H9 (cell line): ENCODE data around the gene MRPL54. TPM values are rescaled to one million over a fixed set of nuclear protein-coding genes. Genes with fewer than 3 reads are reported as not detected.
A peak's percentile ranks its signal among the peaks of the same experiment; 100 is the strongest.

Source experiments
- DNase-seq: peaks from one replicate; pipeline ENCODE4 v3.0.0-alpha.2; 2017
- H2AFZ ChIP-seq: one replicate; pipeline ENCODE4 v1.6.1; 2013; ENCODE audit warnings: mild to moderate bottlenecking, low read length, control low read depth, moderate library complexity
- H2AK5ac ChIP-seq: 2 replicates; pipeline ENCODE4 v1.6.1; 2013; ENCODE audit warnings: low read length, control low read depth, mixed read lengths; ENCODE audit not compliant: insufficient read length
- H2BK120ac ChIP-seq: one replicate; pipeline ENCODE4 v1.6.1; 2013; ENCODE audit warnings: low read depth, mild to moderate bottlenecking, low read length, control low read depth, inconsistent platforms; ENCODE audit not compliant: poor library complexity, severe bottlenecking
- H2BK12ac ChIP-seq: 2 replicates; pipeline ENCODE4 v1.6.1; 2013; ENCODE audit warnings: low read length, control low read depth, mixed read lengths, low read depth; ENCODE audit not compliant: insufficient read length
- H2BK15ac ChIP-seq: 2 replicates; pipeline ENCODE4 v1.6.1; 2013; ENCODE audit warnings: low read depth, low read length, control low read depth
- H2BK20ac ChIP-seq: one replicate; pipeline ENCODE4 v1.6.1; 2013; ENCODE audit warnings: low read depth, mild to moderate bottlenecking, low read length, control low read depth, inconsistent platforms; ENCODE audit not compliant: poor library complexity, severe bottlenecking
- H2BK5ac ChIP-seq: 2 replicates; pipeline ENCODE4 v1.6.1; 2013; ENCODE audit warnings: low read length, control low read depth, mixed read lengths; ENCODE audit not compliant: insufficient read length
- H3K14ac ChIP-seq: 2 replicates; pipeline ENCODE4 v1.6.1; 2013; ENCODE audit warnings: low read length, control low read depth; ENCODE audit not compliant: insufficient read depth
- H3K18ac ChIP-seq: 2 replicates; pipeline ENCODE4 v1.6.1; 2013; ENCODE audit warnings: low read depth, mild to moderate bottlenecking, mixed read lengths, low read length, control low read depth; ENCODE audit not compliant: insufficient read length
- H3K23ac ChIP-seq: 2 replicates; pipeline ENCODE4 v1.6.1; 2013; ENCODE audit warnings: low read length, control low read depth, mixed read lengths, low read depth; ENCODE audit not compliant: insufficient read length
- H3K23me2 ChIP-seq: 2 replicates; pipeline ENCODE4 v1.6.1; 2013; ENCODE audit warnings: low read depth, mild to moderate bottlenecking, mixed read lengths, low read length, control low read depth; ENCODE audit not compliant: insufficient read length, poor library complexity, severe bottlenecking
- H3K27ac ChIP-seq: 2 replicates; pipeline ENCODE4 v1.5.1; 2013; ENCODE audit warnings: low read length, control low read depth, mixed read lengths, low read depth; ENCODE audit not compliant: insufficient read length
- H3K27me3 ChIP-seq: 2 replicates; pipeline ENCODE4 v1.6.1; 2013; ENCODE audit warnings: low read length, control low read depth, inconsistent platforms; ENCODE audit not compliant: insufficient read depth
- H3K4ac ChIP-seq: 2 replicates; pipeline ENCODE4 v1.6.1; 2013; ENCODE audit warnings: low read depth, mild to moderate bottlenecking, control low read depth, inconsistent platforms, low read length, moderate library complexity
- H3K4me1 ChIP-seq: 2 replicates; pipeline ENCODE4 v1.6.1; 2013; ENCODE audit warnings: low read length, control low read depth, inconsistent platforms; ENCODE audit not compliant: insufficient read depth
- H3K4me2 ChIP-seq: 2 replicates; pipeline ENCODE4 v1.6.1; 2013; ENCODE audit warnings: low read length, control low read depth, mixed read lengths; ENCODE audit not compliant: insufficient read length, insufficient read depth
- H3K56ac ChIP-seq: 2 replicates; pipeline ENCODE4 v1.6.1; 2013; ENCODE audit warnings: low read depth, mild to moderate bottlenecking, mixed read lengths, low read length, control low read depth; ENCODE audit not compliant: insufficient read length
- H3K79me1 ChIP-seq: 2 replicates; pipeline ENCODE4 v1.6.1; 2013; ENCODE audit warnings: low read depth, mild to moderate bottlenecking, moderate library complexity, low read length, control low read depth, inconsistent platforms; ENCODE audit not compliant: insufficient read depth, poor library complexity, severe bottlenecking
- H3K79me2 ChIP-seq: 2 replicates; pipeline ENCODE4 v1.6.1; 2013; ENCODE audit warnings: low read length, control low read depth, inconsistent platforms; ENCODE audit not compliant: insufficient read depth
- H3K9ac ChIP-seq: 2 replicates; pipeline ENCODE4 v1.6.1; 2013; ENCODE audit warnings: low read length, control low read depth, mixed read lengths; ENCODE audit not compliant: insufficient read length; ENCODE audit errors: extremely low read depth
- H3K9me3 ChIP-seq: one replicate; pipeline ENCODE4 v1.6.1; 2013; ENCODE audit warnings: low read depth, low read length, inconsistent platforms; ENCODE audit not compliant: control insufficient read depth
- H3T11ph ChIP-seq: one replicate; pipeline ENCODE4 v1.6.1; 2013; ENCODE audit warnings: mild to moderate bottlenecking, low read length, control low read depth, inconsistent platforms
- H4K20me1 ChIP-seq: one replicate; pipeline ENCODE4 v1.6.1; 2013; ENCODE audit not compliant: control insufficient read depth, insufficient read length, insufficient read depth
- H4K5ac ChIP-seq: 2 replicates; pipeline ENCODE4 v1.6.1; 2013; ENCODE audit warnings: low read depth, mild to moderate bottlenecking, mixed read lengths, low read length, control low read depth; ENCODE audit not compliant: insufficient read length
- H4K8ac ChIP-seq: replicated peaks from 2 replicates; pipeline ENCODE4 v1.6.1; 2013; ENCODE audit warnings: low read length, control low read depth, mixed read lengths, low read depth; ENCODE audit not compliant: insufficient read length
- H4K91ac ChIP-seq: 2 replicates; pipeline ENCODE4 v1.6.1; 2013; ENCODE audit warnings: low read depth, mild to moderate bottlenecking, moderate library complexity, mixed read lengths, low read length, control low read depth; ENCODE audit not compliant: insufficient read length
- H3K27ac Mint-ChIP-seq, 3 experiments: 2 replicates in 2 of 3; 3 replicates in 1 of 3; pipeline ENCODE4 v1.8.0; 2020 to 2021; ENCODE audit warnings: mixed read lengths in 3 of 3, mild to moderate bottlenecking in 1 of 3, moderate library complexity in 1 of 3
- H3K27me3 Mint-ChIP-seq: 2 replicates; pipeline ENCODE4 v1.8.0; 2021; ENCODE audit warnings: low read depth, mild to moderate bottlenecking, moderate library complexity, mixed read lengths
- H3K36me3 Mint-ChIP-seq, 3 experiments: 2 replicates in 2 of 3; 3 replicates in 1 of 3; pipeline ENCODE4 v1.8.0; 2020 to 2021; ENCODE audit warnings: low read depth in 3 of 3, mixed read lengths in 3 of 3; ENCODE audit not compliant: insufficient read depth in 1 of 3
- H3K4me1 Mint-ChIP-seq, 2 experiments: 2 replicates each; pipeline ENCODE4 v1.8.0; 2020; ENCODE audit warnings: mixed read lengths in 2 of 2
- H3K4me3 Mint-ChIP-seq, 2 experiments: 2 replicates in 1 of 2; 3 replicates in 1 of 2; pipeline ENCODE4 v1.8.0; 2020 to 2021; ENCODE audit warnings: mild to moderate bottlenecking in 2 of 2, mixed read lengths in 2 of 2, moderate library complexity in 1 of 2
- H3K9me3 Mint-ChIP-seq, 2 experiments: 2 replicates in 1 of 2; 3 replicates in 1 of 2; pipeline ENCODE4 v1.8.0; 2020; ENCODE audit warnings: mild to moderate bottlenecking in 2 of 2, mixed read lengths in 2 of 2, moderate library complexity in 1 of 2
- CTCF ChIP-seq: fragments of 200-600 bp; sonication (generic); conservative IDR thresholded peaks from 3 replicates; pipeline ENCODE4 v1.8.0; 2021; ENCODE audit warnings: antibody characterized with exemption, mild to moderate bottlenecking
- WGBS: extraction: QIAGEN DNeasy Blood & Tissue Kit; methylation state at CpG from one replicate; pipeline ENCODE4 v1.1.7; 2013; ENCODE audit warnings: missing lambda C conversion rate, low lambda C conversion rate, mixed read lengths; ENCODE audit not compliant: insufficient read length; ENCODE audit errors: extremely low coverage; 5-methylcytosine and 5-hydroxymethylcytosine counted together
- total RNA-seq: library from RNA; stranded (reverse); gene quantifications from 2 replicates; pipeline ENCODE4 v1.2.1, GENCODE V29; 2021

The MRPL54 gene
- total RNA-seq, 1 experiment from 2014 or later, result 60.0 TPM

DNA sequence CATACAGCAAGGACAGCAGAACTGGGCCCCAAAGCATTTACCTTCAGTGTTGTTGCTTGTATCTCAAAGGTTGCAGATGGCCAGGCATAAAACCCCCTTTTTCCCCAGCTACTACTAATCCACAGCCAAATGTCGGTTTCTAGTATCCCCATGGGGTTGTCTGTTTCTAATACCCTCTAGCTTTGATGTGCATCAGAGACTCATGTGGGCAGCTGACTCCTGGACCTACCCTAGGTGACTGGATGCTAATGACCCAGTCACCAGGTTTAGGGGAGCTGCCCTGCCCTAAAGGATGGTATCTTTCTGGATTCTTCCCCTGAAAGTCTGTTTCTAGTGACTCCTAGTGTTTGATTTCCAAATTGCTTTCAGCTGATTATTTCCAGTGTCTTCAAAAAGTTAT, 30.4 kb upstream of the MRPL54 start:
- Histone ChIP-seq H4K91ac (no peak overlapping the region), H3K4me1 (no peaks in the 10 kb centered on the region), H3K27me3 (no peaks in the 10 kb centered on the region), H4K5ac (no peak overlapping the region), H3K9me3 (no peaks in the 10 kb centered on the region), H3K23me2 (no peaks in the 10 kb centered on the region), H3K56ac (no peak overlapping the region), H3K79me1 (no peaks in the 10 kb centered on the region), H3K4ac (no peak overlapping the region), H4K20me1 (no peaks in the 10 kb centered on the region), H3K27ac (no peak overlapping the region), H2AFZ (no peak overlapping the region), H2BK5ac (no peak overlapping the region), H2BK15ac (no peak overlapping the region), H4K8ac (no peak overlapping the region), H2AK5ac (no peak overlapping the region), H3K18ac (no peak overlapping the region), H3K9ac (no peak overlapping the region), H2BK12ac (no peak overlapping the region), H2BK20ac (no peak overlapping the region), H3K4me2 (no peak overlapping the region), H2BK120ac (no peak overlapping the region), H3T11ph (no peak overlapping the region), H3K23ac (no peak overlapping the region), H3K14ac (no peak overlapping the region), H3K79me2 (no peaks in the 10 kb centered on the region)
- Mint-ChIP-seq H3K9me3 (no peaks in the 10 kb centered on the region), H3K27ac (no peak overlapping the region), H3K4me1 (peaks cover 8 to 15% of the 10 kb centered on the region in 2 experiments), H3K4me3 (no peak overlapping the region), H3K27me3 (no peaks in the 10 kb centered on the region), H3K36me3 (peaks cover 0 to 36% (median 11%) of the 10 kb centered on the region in 3 experiments; a peak in 5 of 7 replicates)
- no CpG with 5 or more reads among the region's 1 CpG for WGBS
- TF ChIP-seq CTCF, result peak; percentile 26; the same call in 1 of the 3 replicates
- no peak for DNase-seq
